ENCODE results near the gene UBASH3A. TPM values are rescaled to one million over a fixed set of nuclear protein-coding genes. Genes with fewer than 3 reads are reported as not detected.
"Not testable (repeated sequence)": the region's sequence is repeated elsewhere in the genome, so short reads cannot be mapped to it uniquely, and the experiment has no call there.

UBASH3A gene
- total RNA-seq, 2 donors from 2014 or later, result 0.93 to 1.5 TPM

- no peaks in the 10 kb centered on the region for H3K27me3 ChIP-seq
- intact Hi-C loops (cut with DNase I), result no loop called here
- H3K4me1 ChIP-seq, result no peaks in the 10 kb centered on the region
- DNase-seq, result no peak
- H3K9me3 ChIP-seq, result no peaks in the 10 kb centered on the region
- no peaks in the 10 kb centered on the region for H3K36me3 ChIP-seq
- no peak overlapping the region for H3K4me3 ChIP-seq
- no peak for TF ChIP-seq CTCF (IDR thresholded peaks at IDR 0.05)
- H3K27ac ChIP-seq, result no peak overlapping the region
- no peak overlapping the region for H3K9ac ChIP-seq (ENCODE audit: low read depth in 2 of 2, low read length in 2 of 2)
Measured at GRCh38 chr21:42407476-42407875, 3.8 kb downstream of the UBASH3A start.

GRCh38 chr21:42408718-42409117 lies 5.0 kb downstream of the UBASH3A start:
- H3K27me3 ChIP-seq; H3K27ac ChIP-seq; H3K4me1 ChIP-seq; H3K9me3 ChIP-seq; H3K9ac ChIP-seq (ENCODE audit: low read depth in 2 of 2, low read length in 2 of 2); H3K36me3 ChIP-seq; H3K4me3 ChIP-seq; intact Hi-C loops (cut with DNase I); DNase-seq: not testable (repeated sequence)

- no peaks in the 10 kb centered on the region for H3K36me3 ChIP-seq
- intact Hi-C loops (cut with DNase I), result no loop called here
- no peaks in the 10 kb centered on the region for H3K9me3 ChIP-seq
- no peaks in the 10 kb centered on the region for H3K27me3 ChIP-seq
- no peak for TF ChIP-seq CTCF (IDR thresholded peaks at IDR 0.05)
- no peak overlapping the region for H3K27ac ChIP-seq
- no peak for DNase-seq
- H3K9ac ChIP-seq (ENCODE audit: low read depth in 2 of 2, low read length in 2 of 2), result no peak overlapping the region
- H3K4me1 ChIP-seq, result no peaks in the 10 kb centered on the region
- H3K4me3 ChIP-seq, result no peak overlapping the region
Measured at GRCh38 chr21:42409366-42409765, 5.7 kb downstream of the UBASH3A start.

GRCh38 chr21:42411197-42411869 lies 7.6 kb downstream of the UBASH3A start:
- no peak for TF ChIP-seq CTCF (IDR thresholded peaks at IDR 0.05)
- no peak for DNase-seq
- intact Hi-C loops (cut with DNase I), result no loop called here
- Histone ChIP-seq H3K36me3 (no peaks in the 10 kb centered on the region), H3K4me1 (no peaks in the 10 kb centered on the region), H3K4me3 (no peak overlapping the region), H3K27ac (no peak overlapping the region), H3K9me3 (no peaks in the 10 kb centered on the region), H3K27me3 (no peaks in the 10 kb centered on the region), H3K9ac (ENCODE audit: low read depth in 2 of 2, low read length in 2 of 2) (no peak overlapping the region)

- Histone ChIP-seq H3K4me3 (no peak overlapping the region), H3K9ac (ENCODE audit: low read depth in 2 of 2, low read length in 2 of 2) (no peak overlapping the region), H3K27ac (no peak overlapping the region), H3K4me1 (no peaks in the 10 kb centered on the region), H3K36me3 (no peaks in the 10 kb centered on the region), H3K9me3 (no peaks in the 10 kb centered on the region), H3K27me3 (no peaks in the 10 kb centered on the region)
- DNase-seq, result no peak
- no peak for TF ChIP-seq CTCF (IDR thresholded peaks at IDR 0.05)
- intact Hi-C loops (cut with DNase I), result no loop called here
Measured at GRCh38 chr21:42411891-42412635, 8.4 kb downstream of the UBASH3A start.

- H3K27me3 ChIP-seq, result no peaks in the 10 kb centered on the region
- intact Hi-C loops (cut with DNase I), result no loop called here
- no peak for DNase-seq
- no peak overlapping the region for H3K4me3 ChIP-seq
- H3K9me3 ChIP-seq, result no peaks in the 10 kb centered on the region
- no peaks in the 10 kb centered on the region for H3K36me3 ChIP-seq
- H3K27ac ChIP-seq, result no peak overlapping the region
- no peak for TF ChIP-seq CTCF (IDR thresholded peaks at IDR 0.05)
- H3K4me1 ChIP-seq, result no peaks in the 10 kb centered on the region
- H3K9ac ChIP-seq (ENCODE audit: low read depth in 2 of 2, low read length in 2 of 2), result no peak overlapping the region
Measured at GRCh38 chr21:42412636-42412933, 8.9 kb downstream of the UBASH3A start.
